Measurements from ENCODE around the gene ACADM. TPM values are rescaled to one million over a fixed set of nuclear protein-coding genes. Genes with fewer than 3 reads are reported as not detected.
"Not testable (repeated sequence)": the region's sequence is repeated elsewhere in the genome, so short reads cannot be mapped to it uniquely, and the experiment has no call there.

Gene ACADM
- total RNA-seq, 5 donors from 2014 or later (not counting 1 experiment from before 2014, with no cell fraction given), result 16.6 to 29.3 (median 23.0) TPM

DNA sequence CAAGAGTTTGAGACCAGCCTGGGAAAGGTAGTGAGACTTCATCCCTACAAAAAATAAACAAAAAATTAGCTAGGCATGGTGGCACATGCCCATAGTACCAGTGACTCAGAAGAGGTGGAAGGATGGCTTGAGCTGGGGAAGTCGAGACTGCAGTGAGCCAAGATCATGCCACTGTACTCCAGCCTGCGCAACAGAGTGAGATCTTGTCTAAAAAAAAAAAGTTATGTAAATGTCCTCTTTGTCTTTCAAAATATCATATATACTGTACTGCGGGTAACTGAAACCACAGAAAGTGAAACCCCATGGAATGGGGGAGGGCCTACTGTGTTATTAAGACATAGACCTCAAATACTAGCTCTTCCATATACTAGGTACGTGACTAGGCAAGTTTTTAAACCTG lies 20.8 kb downstream of the ACADM start:
- no CpG with 5 or more reads among the region's 4 CpGs for whole genome bisulfite sequencing (ENCODE audit: insufficient coverage)
- Histone ChIP-seq H3K9me3 (no peaks in the 10 kb centered on the region), H3K4me3 (ENCODE audit: control insufficient read depth in 1 of 2, extremely low read depth in 1 of 2, low read length in 1 of 2) (no peak overlapping the region), H3K36me3 (ENCODE audit: control insufficient read depth in 2 of 2, extremely low read depth in 1 of 2, insufficient read depth in 1 of 2, low read length in 1 of 2) (peaks cover 0 to 31% of the 10 kb centered on the region in 2 donors), H3K27me3 (replicated peaks in 1 of 2; ENCODE audit: control insufficient read depth in 2 of 2, extremely low read depth in 1 of 2, insufficient read depth in 2 of 2, low read length in 1 of 2) (no peaks in the 10 kb centered on the region), H3K27ac (ENCODE audit: low read length) (no peak overlapping the region), H3K4me1 (ENCODE audit: control insufficient read depth in 1 of 2, extremely low read depth in 1 of 2, insufficient read depth in 2 of 2, low read length in 2 of 2) (no peaks in the 10 kb centered on the region)
- H3K9me3 Mint-ChIP-seq, result no peaks in the 10 kb centered on the region
- H3K27ac Mint-ChIP-seq, result no peak overlapping the region
- peaks cover 33% of the 10 kb centered on the region for H3K36me3 Mint-ChIP-seq
- H3K4me1 Mint-ChIP-seq, result peaks cover 0 to 4% (median 0%) of the 10 kb centered on the region in 3 donors
- no peak for ATAC-seq (replicated peaks in 1 of 4)
- H3K27me3 Mint-ChIP-seq, result no peaks in the 10 kb centered on the region
- DNase-seq, result no peak
- ChIA-PET CTCF (no interaction called here), POLR2A (no interaction called here)
- H3K4me3 Mint-ChIP-seq, result no peak overlapping the region

DNA sequence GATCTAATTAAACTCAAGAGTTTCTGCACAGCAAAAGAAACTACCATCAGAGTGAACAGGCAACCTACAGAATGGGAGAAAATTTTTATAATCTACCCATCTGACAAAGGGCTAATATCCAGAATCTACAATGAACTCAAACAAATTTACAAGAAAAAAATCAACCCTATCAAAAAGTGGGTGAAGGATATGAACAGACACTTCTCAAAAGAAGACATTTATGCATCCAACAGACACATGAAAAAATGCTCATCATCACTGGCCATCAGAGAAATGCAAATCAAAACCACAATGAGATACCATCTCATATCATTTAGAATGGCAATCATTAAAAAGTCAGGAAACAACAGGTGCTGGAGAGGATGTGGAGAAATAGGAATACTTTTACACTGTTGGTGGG lies 32.7 kb downstream of the ACADM start:
- POLR2A ChIA-PET; H3K4me1 ChIP-seq (ENCODE audit: control insufficient read depth in 1 of 2, extremely low read depth in 1 of 2, insufficient read depth in 2 of 2, low read length in 2 of 2); H3K4me3 Mint-ChIP-seq; H3K4me3 ChIP-seq (ENCODE audit: control insufficient read depth in 1 of 2, extremely low read depth in 1 of 2, low read length in 1 of 2); H3K27ac Mint-ChIP-seq; CTCF ChIA-PET; H3K9me3 ChIP-seq; H3K4me1 Mint-ChIP-seq; H3K27me3 ChIP-seq (replicated peaks in 1 of 2; ENCODE audit: control insufficient read depth in 2 of 2, extremely low read depth in 1 of 2, insufficient read depth in 2 of 2, low read length in 1 of 2); DNase-seq; H3K9me3 Mint-ChIP-seq; ATAC-seq (replicated peaks in 1 of 4); H3K27me3 Mint-ChIP-seq; H3K27ac ChIP-seq (ENCODE audit: low read length): not testable (repeated sequence)
- H3K36me3 Mint-ChIP-seq, result peaks cover 55% of the 10 kb centered on the region
- H3K36me3 ChIP-seq (ENCODE audit: control insufficient read depth in 2 of 2, extremely low read depth in 1 of 2, insufficient read depth in 1 of 2, low read length in 1 of 2), result peaks cover 7 to 17% of the 10 kb centered on the region in 2 donors

- H3K4me3 ChIP-seq (ENCODE audit: control insufficient read depth in 1 of 2, extremely low read depth in 1 of 2, low read length in 1 of 2); H3K27me3 ChIP-seq (replicated peaks in 1 of 2; ENCODE audit: control insufficient read depth in 2 of 2, extremely low read depth in 1 of 2, insufficient read depth in 2 of 2, low read length in 1 of 2); H3K9me3 Mint-ChIP-seq; H3K9me3 ChIP-seq; H3K4me1 Mint-ChIP-seq; H3K4me3 Mint-ChIP-seq; H3K4me1 ChIP-seq (ENCODE audit: control insufficient read depth in 1 of 2, extremely low read depth in 1 of 2, insufficient read depth in 2 of 2, low read length in 2 of 2); POLR2A ChIA-PET; H3K27ac Mint-ChIP-seq; H3K27ac ChIP-seq (ENCODE audit: low read length); ATAC-seq (replicated peaks in 1 of 4); DNase-seq; H3K27me3 Mint-ChIP-seq; CTCF ChIA-PET: not testable (repeated sequence)
- peaks cover 7 to 11% of the 10 kb centered on the region in 2 donors for H3K36me3 ChIP-seq (ENCODE audit: control insufficient read depth in 2 of 2, extremely low read depth in 1 of 2, insufficient read depth in 1 of 2, low read length in 1 of 2)
- 96% methylated on average over 4 of the region's 4 CpGs for WGBS (ENCODE audit: insufficient coverage)
- peaks cover 43% of the 10 kb centered on the region for H3K36me3 Mint-ChIP-seq
These were observed 34.0 kb downstream of the ACADM start for GRCh38 chr1:75758543-75758942.

DNA sequence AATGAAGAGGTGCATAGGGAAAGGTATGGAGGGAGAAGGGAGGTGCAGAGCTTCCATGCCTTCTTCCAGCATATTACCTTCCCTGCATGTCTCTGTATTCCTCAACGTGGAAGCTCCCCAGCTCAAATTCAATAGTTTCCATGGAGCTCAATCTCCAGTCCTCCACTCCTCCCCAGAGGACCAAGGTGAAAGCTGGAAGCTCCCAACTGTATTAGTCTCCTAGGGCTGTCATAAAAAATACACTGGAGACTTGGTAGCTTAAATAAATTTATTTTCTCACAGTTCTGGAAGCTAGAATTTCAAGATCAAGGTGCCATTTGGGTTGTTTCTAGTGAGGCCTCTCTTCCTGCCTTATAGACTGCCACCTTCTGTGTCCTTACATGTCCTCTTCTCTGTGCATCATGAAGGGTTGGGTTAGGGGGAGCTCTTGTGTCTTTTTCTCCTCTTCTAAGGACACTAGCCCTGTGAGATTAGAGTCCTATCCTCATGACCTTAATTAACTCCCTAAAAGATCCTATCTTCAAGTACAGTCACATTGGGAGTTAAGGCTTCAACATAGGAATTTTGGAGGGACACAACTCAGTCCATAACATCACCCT lies 39.6 kb downstream of the ACADM start:
- H3K9me3 Mint-ChIP-seq, result no peaks in the 10 kb centered on the region
- POLR2A ChIA-PET, result interaction anchor here in 1 of 2 donors (0.7 kb wide), 1 partner anchor 22 kb away, joined by 3 read pairs; the partner anchor contains the start of gene RABGGTB
- DNase-seq (no peak), ATAC-seq (replicated peaks in 1 of 4) (no peak)
- CTCF ChIA-PET, result interaction anchor here in 1 of 2 donors (0.6 kb wide), 1 partner anchor 103 kb away, joined by 3 read pairs; no protein-coding TSS in a partner anchor
- no CpG with 5 or more reads among the region's 1 CpG for WGBS (ENCODE audit: insufficient coverage)
- no peaks in the 10 kb centered on the region for H3K9me3 ChIP-seq
- no peak overlapping the region for H3K4me3 Mint-ChIP-seq
- H3K27me3 ChIP-seq (replicated peaks in 1 of 2; ENCODE audit: control insufficient read depth in 2 of 2, extremely low read depth in 1 of 2, insufficient read depth in 2 of 2, low read length in 1 of 2), result no peaks in the 10 kb centered on the region
- no peaks in the 10 kb centered on the region for H3K4me1 Mint-ChIP-seq
- H3K36me3 ChIP-seq (ENCODE audit: control insufficient read depth in 2 of 2, extremely low read depth in 1 of 2, insufficient read depth in 1 of 2, low read length in 1 of 2), result peaks cover 0 to 4% of the 10 kb centered on the region in 2 donors
- no peak overlapping the region for H3K27ac Mint-ChIP-seq
- peaks cover 5% of the 10 kb centered on the region for H3K36me3 Mint-ChIP-seq
- H3K27ac ChIP-seq (ENCODE audit: low read length), result no peak overlapping the region
- no peak overlapping the region for H3K4me3 ChIP-seq (ENCODE audit: control insufficient read depth in 1 of 2, extremely low read depth in 1 of 2, low read length in 1 of 2)
- H3K4me1 ChIP-seq (ENCODE audit: control insufficient read depth in 1 of 2, extremely low read depth in 1 of 2, insufficient read depth in 2 of 2, low read length in 2 of 2), result no peaks in the 10 kb centered on the region
- no peaks in the 10 kb centered on the region for H3K27me3 Mint-ChIP-seq

GRCh38 chr1:75765697-75766355 lies 41.3 kb downstream of the ACADM start:
- Histone ChIP-seq H3K9me3 (no peaks in the 10 kb centered on the region), H3K36me3 (ENCODE audit: control insufficient read depth in 2 of 2, extremely low read depth in 1 of 2, insufficient read depth in 1 of 2, low read length in 1 of 2) (peaks cover 0 to 4% of the 10 kb centered on the region in 2 donors), H3K4me1 (ENCODE audit: control insufficient read depth in 1 of 2, extremely low read depth in 1 of 2, insufficient read depth in 2 of 2, low read length in 2 of 2) (no peaks in the 10 kb centered on the region), H3K27ac (ENCODE audit: low read length) (no peak overlapping the region), H3K4me3 (ENCODE audit: control insufficient read depth in 1 of 2, extremely low read depth in 1 of 2, low read length in 1 of 2) (no peak overlapping the region), H3K27me3 (replicated peaks in 1 of 2; ENCODE audit: control insufficient read depth in 2 of 2, extremely low read depth in 1 of 2, insufficient read depth in 2 of 2, low read length in 1 of 2) (no peaks in the 10 kb centered on the region)
- Mint-ChIP-seq H3K27me3 (no peaks in the 10 kb centered on the region), H3K4me3 (no peak overlapping the region), H3K4me1 (no peaks in the 10 kb centered on the region), H3K27ac (no peak overlapping the region), H3K36me3 (peaks cover 5% of the 10 kb centered on the region), H3K9me3 (no peaks in the 10 kb centered on the region)
- POLR2A ChIA-PET, result interaction anchor here in 1 of 2 donors (0.6 kb wide), 1 partner anchor 30 kb away, joined by 7 read pairs; no protein-coding TSS in a partner anchor
- no peak for ATAC-seq (replicated peaks in 1 of 4)
- no peak for DNase-seq
- CTCF ChIA-PET, result no interaction called here
- no CpG with 5 or more reads among the region's 1 CpG for WGBS (ENCODE audit: insufficient coverage)

DNA sequence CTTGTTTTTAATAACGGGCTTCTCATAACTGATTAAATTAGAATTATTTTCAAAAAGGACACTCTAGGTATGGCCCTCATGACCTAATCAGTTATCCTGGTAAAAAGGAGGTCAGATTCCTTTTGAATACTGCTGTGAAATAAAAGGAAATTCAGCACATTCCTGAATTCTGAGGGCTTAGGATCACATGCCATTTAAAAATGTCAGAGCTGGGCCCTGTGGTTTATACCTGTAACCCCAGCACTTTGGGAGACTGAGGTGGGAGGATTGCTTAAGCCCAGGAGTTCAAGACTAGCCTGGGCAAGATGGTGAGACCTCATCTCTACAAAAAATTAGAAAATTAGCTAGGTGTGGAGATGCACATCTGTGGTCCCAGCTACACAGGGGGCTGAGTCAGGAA lies 43.5 kb downstream of the ACADM start:
- Histone ChIP-seq H3K36me3 (ENCODE audit: control insufficient read depth in 2 of 2, extremely low read depth in 1 of 2, insufficient read depth in 1 of 2, low read length in 1 of 2) (peaks cover 0 to 4% of the 10 kb centered on the region in 2 donors), H3K9me3 (no peaks in the 10 kb centered on the region), H3K4me3 (ENCODE audit: control insufficient read depth in 1 of 2, extremely low read depth in 1 of 2, low read length in 1 of 2) (no peak overlapping the region), H3K27me3 (replicated peaks in 1 of 2; ENCODE audit: control insufficient read depth in 2 of 2, extremely low read depth in 1 of 2, insufficient read depth in 2 of 2, low read length in 1 of 2) (no peaks in the 10 kb centered on the region), H3K4me1 (ENCODE audit: control insufficient read depth in 1 of 2, extremely low read depth in 1 of 2, insufficient read depth in 2 of 2, low read length in 2 of 2) (no peaks in the 10 kb centered on the region), H3K27ac (ENCODE audit: low read length) (no peak overlapping the region)
- POLR2A ChIA-PET, result no interaction called here
- CTCF ChIA-PET, result no interaction called here
- no peaks in the 10 kb centered on the region for H3K4me1 Mint-ChIP-seq
- H3K36me3 Mint-ChIP-seq, result no peaks in the 10 kb centered on the region
- ATAC-seq (replicated peaks in 1 of 4), result no peak
- no peak overlapping the region for H3K27ac Mint-ChIP-seq
- H3K27me3 Mint-ChIP-seq, result peaks cover 0 to 1% of the 10 kb centered on the region in 2 donors
- no peak for DNase-seq
- no peaks in the 10 kb centered on the region for H3K9me3 Mint-ChIP-seq
- no CpG with 5 or more reads among the region's 1 CpG for WGBS (ENCODE audit: insufficient coverage)
- no peak overlapping the region for H3K4me3 Mint-ChIP-seq
